Spleen (tissue), 11 donors: ENCODE measurements around the gene CTBP1. TPM values are rescaled to one million over a fixed set of nuclear protein-coding genes. Genes with fewer than 3 reads are reported as not detected.
A peak's percentile ranks its signal among the peaks of the same experiment; 100 is the strongest.

Experiments used
- DNase-seq: peaks from one replicate; pipeline ENCODE4 v3.0.0-alpha.2; 2020
- H3K27ac ChIP-seq, 8 donors: fragments of 200-600 bp; sonication (generic) in 7 of 8; 1 replicate in 4 of 8; 2 replicates in 4 of 8; pipeline versions ENCODE4 v1.5.0 to v1.8.0; 2016 to 2021; ENCODE audit warnings: inconsistent platforms in 4 of 8, mild to moderate bottlenecking in 4 of 8, moderate library complexity in 1 of 8
- H3K27me3 ChIP-seq, 7 donors: fragments of 200-600 bp; sonication (generic) in 6 of 7; replicated peaks in 1 of 7; 1 replicate in 4 of 7; 2 replicates in 3 of 7; pipeline versions ENCODE4 v1.5.0 to v1.8.0; 2016 to 2021; ENCODE audit warnings: inconsistent platforms in 3 of 7, mild to moderate bottlenecking in 1 of 7
- H3K36me3 ChIP-seq, 6 donors: fragments of 200-600 bp; sonication (generic) in 5 of 6; 1 replicate in 4 of 6; 2 replicates in 2 of 6; pipeline versions ENCODE4 v1.5.0 to v1.8.0; 2016 to 2021; ENCODE audit warnings: inconsistent platforms in 2 of 6
- H3K4me1 ChIP-seq, 6 donors: fragments of 200-600 bp; sonication (generic) in 5 of 6; 1 replicate in 3 of 6; 2 replicates in 3 of 6; pipeline versions ENCODE4 v1.5.0 to v1.8.0; 2016 to 2021; ENCODE audit warnings: inconsistent platforms in 3 of 6
- H3K4me3 ChIP-seq, 8 donors: fragments of 200-600 bp; sonication (generic) in 7 of 8; 1 replicate in 4 of 8; 2 replicates in 4 of 8; pipeline versions ENCODE4 v1.5.0 to v1.8.0; 2016 to 2021; ENCODE audit warnings: inconsistent platforms in 4 of 8, mild to moderate bottlenecking in 4 of 8, moderate library complexity in 2 of 8
- H3K9me3 ChIP-seq, 8 donors: fragments of 200-600 bp; sonication (generic) in 7 of 8; 1 replicate in 4 of 8; 2 replicates in 4 of 8; pipeline versions ENCODE4 v1.5.0 to v1.8.0; 2016 to 2021; ENCODE audit warnings: inconsistent platforms in 4 of 8
- POLR2A ChIP-seq, 3 donors: fragments of 450-650 bp; IDR thresholded peaks; one replicate each; pipeline ENCODE4 v1.5.1; 2017; ENCODE audit warnings: antibody characterized with exemption in 3 of 3, mild to moderate bottlenecking in 1 of 3
- POLR2AphosphoS5 ChIP-seq, 3 donors: sonication (generic); formaldehyde crosslinking; IDR thresholded peaks; one replicate each; pipeline ENCODE4 v1.5.1; 2017; ENCODE audit warnings: antibody characterized with exemption in 3 of 3
- WGBS, 5 donors: extraction: QIAGEN DNeasy Blood & Tissue Kit in 3 of 5; methylation state at CpG; one replicate each; pipeline versions ENCODE4 v1.1.5 to v1.1.7; 2013 to 2018; 5-methylcytosine and 5-hydroxymethylcytosine counted together
- intact Hi-C: fragments of 100-400 bp; cut with DNase I; formaldehyde crosslinking; loops from one replicate; pipeline ENCODE4 v1.15.0; 2023; ENCODE audit warnings: low total_unique reads
- polyA plus RNA-seq, 3 donors: library from polyadenylated mRNA; stranded (reverse); fragments of 200-250 nt; gene quantifications; one replicate each; pipeline ENCODE4 v1.2.1, GENCODE V29; 2013
- total RNA-seq, 7 donors: library from RNA; depleted of rRNA in 3 of 7; stranded (reverse); fragments of >200 nt in 3 of 7; fragmentation: NEBNext Ultra II Directional in 4 of 7; extraction: Animal tissue kit (Norgen Biotek cat#: 25700) in 4 of 7; gene quantifications; one replicate each; pipeline versions ENCODE4 v1.1.0 to v1.2.1, GENCODE V29; 2016 to 2021
- TF ChIP-seq, protein P1 (sequence below), 11 experiments: fragments of 200-600 bp in 7 of 11; fragments of 450-650 bp in 4 of 11; sonication (generic) in 4 of 11; IDR thresholded peaks in 8 of 11; conservative IDR thresholded peaks in 3 of 11; 1 replicate in 7 of 11; 2 replicates in 4 of 11; pipeline versions ENCODE4 v1.4.0 to v1.8.0; 2016 to 2021; ENCODE audit warnings: antibody characterized with exemption in 11 of 11, inconsistent platforms in 4 of 11, mild to moderate bottlenecking in 1 of 11
- donor health status: healthy with polysubstance abuse.
- donor health status: DM: no; HTN: no; CAD: no; lungs with moderate emphysema.
- donor health status: DM: no; HTN: no; CAD: no.
- donor health status: Bipolar disorder and iron deficiency.
- donor health status: healthy.
- donor health status: DM: no; HTN: no; CAD: no.
- donor health status: DM: yes; HTN: yes; CAD: no.

CTBP1 gene
- total and polyA plus RNA-seq, 10 donors, result 101 to 226 (median 187) TPM

DNA sequence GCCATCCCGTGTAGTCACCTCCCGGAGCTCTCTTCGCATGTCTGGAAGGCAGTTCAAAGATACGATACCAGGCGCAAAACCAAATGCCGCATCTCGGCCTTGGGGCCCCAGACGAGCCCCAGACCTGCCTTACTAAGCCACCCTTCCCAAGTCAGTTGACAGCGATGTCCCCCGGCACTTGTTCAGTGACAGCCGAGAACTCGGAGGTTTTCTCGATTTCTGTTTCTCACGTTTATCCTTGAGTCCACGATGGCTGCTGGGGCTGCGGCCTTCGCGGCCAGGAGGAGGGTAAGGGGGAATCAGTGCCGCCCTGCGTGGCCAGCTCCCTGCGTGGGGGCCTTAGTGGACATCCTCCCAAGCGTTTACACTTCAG lies 48.1 kb upstream of the CTBP1 start:
- TF ChIP-seq POLR2AphosphoS5 (IDR thresholded peaks at IDR 0.05), result no peak
- peaks cover 0 to 75% (median 41%) of the 10 kb centered on the region in 6 donors for H3K36me3 ChIP-seq
- H3K4me1 ChIP-seq, result peaks cover 23 to 96% (median 74%) of the 10 kb centered on the region in 6 donors
- no peak overlapping the region for H3K4me3 ChIP-seq
- H3K9me3 ChIP-seq, result no peaks in the 10 kb centered on the region
- 80 to 94% (median 89%) methylated on average over 22 of the region's 22 CpGs for WGBS, 5 donors
- DNase-seq, result peak; percentile 66
- no peaks in the 10 kb centered on the region for H3K27me3 ChIP-seq
- H3K27ac ChIP-seq, result peak overlapping the region in 2 of 8 donors; percentile 93 to 95
- intact Hi-C loops, result loop anchor here (10.0 kb wide), 1 partner anchor 48 kb away; the partner anchor contains the start of gene UVSSA

DNA sequence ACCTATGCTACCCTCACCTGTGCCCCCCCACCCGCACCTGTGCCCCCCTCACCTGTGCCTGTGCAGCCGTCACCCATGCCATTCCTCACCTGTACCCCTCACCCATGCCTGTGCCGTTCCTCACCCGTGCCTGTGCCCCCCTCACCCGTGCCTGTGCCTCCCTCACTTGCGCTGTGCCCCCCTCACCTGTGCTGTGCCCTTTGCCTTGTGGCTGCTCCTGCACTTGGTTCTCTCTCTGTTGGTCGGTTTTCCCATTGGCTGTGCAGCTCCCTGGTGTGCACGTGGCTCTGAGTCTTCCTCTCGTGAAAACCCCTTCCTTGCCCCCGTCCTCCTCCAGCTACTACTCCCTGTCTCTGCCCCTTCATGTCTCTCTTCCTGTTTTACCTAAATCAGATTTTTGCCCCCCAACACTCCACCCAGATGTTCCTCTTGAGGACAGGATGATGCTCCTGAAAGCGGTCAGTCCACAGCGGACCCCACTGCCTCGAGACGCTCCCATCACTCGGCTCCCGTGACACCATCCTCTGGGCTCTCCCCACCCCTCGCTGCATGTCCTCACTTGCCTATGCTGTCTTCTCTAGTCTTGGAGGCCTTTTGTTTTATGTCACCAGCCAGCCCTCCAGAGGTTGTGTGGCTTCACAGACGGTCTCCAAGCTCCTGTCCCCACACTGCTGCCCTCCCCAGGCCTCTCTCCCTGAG lies 47.5 kb upstream of the CTBP1 start:
- peak overlapping the region in 2 of 8 donors; percentile 93 to 95 for H3K27ac ChIP-seq
- peak; percentile 74 for DNase-seq
- H3K4me1 ChIP-seq, result peaks cover 29 to 96% (median 76%) of the 10 kb centered on the region in 6 donors
- no peak overlapping the region for H3K4me3 ChIP-seq
- peaks cover 0 to 70% (median 41%) of the 10 kb centered on the region in 6 donors for H3K36me3 ChIP-seq
- H3K9me3 ChIP-seq, result no peaks in the 10 kb centered on the region
- TF ChIP-seq, protein P1, sequence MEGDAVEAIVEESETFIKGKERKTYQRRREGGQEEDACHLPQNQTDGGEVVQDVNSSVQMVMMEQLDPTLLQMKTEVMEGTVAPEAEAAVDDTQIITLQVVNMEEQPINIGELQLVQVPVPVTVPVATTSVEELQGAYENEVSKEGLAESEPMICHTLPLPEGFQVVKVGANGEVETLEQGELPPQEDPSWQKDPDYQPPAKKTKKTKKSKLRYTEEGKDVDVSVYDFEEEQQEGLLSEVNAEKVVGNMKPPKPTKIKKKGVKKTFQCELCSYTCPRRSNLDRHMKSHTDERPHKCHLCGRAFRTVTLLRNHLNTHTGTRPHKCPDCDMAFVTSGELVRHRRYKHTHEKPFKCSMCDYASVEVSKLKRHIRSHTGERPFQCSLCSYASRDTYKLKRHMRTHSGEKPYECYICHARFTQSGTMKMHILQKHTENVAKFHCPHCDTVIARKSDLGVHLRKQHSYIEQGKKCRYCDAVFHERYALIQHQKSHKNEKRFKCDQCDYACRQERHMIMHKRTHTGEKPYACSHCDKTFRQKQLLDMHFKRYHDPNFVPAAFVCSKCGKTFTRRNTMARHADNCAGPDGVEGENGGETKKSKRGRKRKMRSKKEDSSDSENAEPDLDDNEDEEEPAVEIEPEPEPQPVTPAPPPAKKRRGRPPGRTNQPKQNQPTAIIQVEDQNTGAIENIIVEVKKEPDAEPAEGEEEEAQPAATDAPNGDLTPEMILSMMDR (IDR thresholded peaks at IDR 0.05 in 8 of 11, conservative IDR thresholded peaks at IDR 0.05 in 3 of 11), result no peak
- TF ChIP-seq POLR2AphosphoS5 (IDR thresholded peaks at IDR 0.05) (no peak), POLR2A (IDR thresholded peaks at IDR 0.05) (no peak)
- intact Hi-C loops, result loop anchor here (10.0 kb wide), 1 partner anchor 48 kb away; the partner anchor contains the start of gene UVSSA
- 79 to 94% (median 91%) methylated on average over 17 to 18 of the region's 18 CpGs for WGBS, 5 donors
- H3K27me3 ChIP-seq, result no peaks in the 10 kb centered on the region

DNA sequence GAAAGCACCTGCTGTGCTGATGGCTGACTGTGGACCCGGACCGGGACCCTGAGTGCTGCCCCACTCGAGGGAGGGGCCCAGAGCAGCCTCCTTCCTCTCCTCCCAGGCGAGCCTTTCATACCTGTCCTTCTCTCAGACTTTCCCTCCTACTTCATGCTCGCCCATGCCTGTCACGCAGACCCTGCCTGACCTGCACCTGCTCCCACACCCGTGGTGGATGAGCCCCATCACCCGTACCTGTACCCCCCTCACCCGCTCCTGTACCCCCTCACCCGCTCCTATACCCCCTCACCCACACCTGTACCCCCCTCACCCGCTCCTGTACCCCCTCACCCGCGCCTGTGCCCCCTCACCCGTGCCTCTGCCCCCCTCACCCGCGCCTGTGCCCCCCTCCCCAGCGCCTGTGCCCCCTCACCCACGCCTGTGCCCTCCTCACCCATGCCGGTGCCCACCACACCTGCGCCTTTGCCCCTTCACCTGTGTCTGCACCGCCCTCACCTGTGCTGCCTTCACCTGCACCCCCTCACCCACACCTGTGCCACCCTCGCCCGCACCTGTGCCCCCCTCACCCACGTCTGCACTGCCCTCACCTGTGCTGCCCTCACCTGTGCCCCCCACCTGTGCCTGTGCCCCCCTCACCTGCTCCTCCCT lies 46.6 kb upstream of the CTBP1 start:
- no peaks in the 10 kb centered on the region for H3K27me3 ChIP-seq
- peak overlapping the region in 3 of 8 donors; percentile 54 to 94 (median 74) for H3K27ac ChIP-seq
- peak; percentile 54 for DNase-seq
- intact Hi-C loops, result loop anchor here (10.0 kb wide), 1 partner anchor 49 kb away; the partner anchor contains the start of gene UVSSA
- 72 to 91% (median 87%) methylated on average over 20 to 24 of the region's 24 CpGs for WGBS, 5 donors
- H3K4me1 ChIP-seq, result peaks cover 38 to 96% (median 79%) of the 10 kb centered on the region in 6 donors
- H3K4me3 ChIP-seq, result no peak overlapping the region
- H3K9me3 ChIP-seq, result no peaks in the 10 kb centered on the region
- TF ChIP-seq POLR2A (IDR thresholded peaks at IDR 0.05) (no peak), POLR2AphosphoS5 (IDR thresholded peaks at IDR 0.05) (peak in 1 of 3 donors; percentile 1)
- peaks cover 0 to 61% (median 35%) of the 10 kb centered on the region in 6 donors for H3K36me3 ChIP-seq

DNA sequence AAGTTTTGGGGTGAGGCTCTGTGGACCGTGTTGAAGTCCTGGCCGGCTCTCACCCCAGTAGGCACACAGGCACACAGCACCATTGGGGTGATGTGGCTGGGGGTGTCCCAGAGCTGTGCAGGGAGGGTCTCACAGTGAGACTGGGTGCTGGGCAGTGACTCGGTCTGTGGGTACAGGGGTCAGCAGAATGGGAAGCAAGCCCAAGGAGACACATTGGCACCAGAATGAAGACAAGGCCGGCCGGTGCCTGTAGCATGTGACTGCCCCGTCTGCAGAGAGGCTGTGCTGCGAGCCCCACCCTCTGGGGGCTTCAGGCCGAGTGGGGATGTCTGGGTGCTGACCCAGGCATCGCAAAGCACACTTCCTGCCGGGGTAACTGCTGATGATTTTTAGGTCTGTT lies 46.0 kb upstream of the CTBP1 start:
- DNase-seq, result peak; percentile 76
- WGBS, 5 donors, result 44 to 57% (median 48%) methylated on average over 10 of the region's 10 CpGs
- intact Hi-C loops, result loop anchor here (10.0 kb wide), 1 partner anchor 50 kb away; the partner anchor contains the start of gene UVSSA
- peak overlapping the region in 3 of 8 donors; percentile 54 to 94 (median 74) for H3K27ac ChIP-seq
- H3K36me3 ChIP-seq, result peaks cover 0 to 54% (median 30%) of the 10 kb centered on the region in 6 donors
- H3K4me3 ChIP-seq, result no peak overlapping the region
- peaks cover 39 to 95% (median 76%) of the 10 kb centered on the region in 6 donors for H3K4me1 ChIP-seq
- TF ChIP-seq POLR2AphosphoS5 (IDR thresholded peaks at IDR 0.05) (peak in 1 of 3 donors; percentile 37), POLR2A (IDR thresholded peaks at IDR 0.05) (no peak)
- no peaks in the 10 kb centered on the region for H3K27me3 ChIP-seq
- H3K9me3 ChIP-seq, result no peaks in the 10 kb centered on the region

DNA sequence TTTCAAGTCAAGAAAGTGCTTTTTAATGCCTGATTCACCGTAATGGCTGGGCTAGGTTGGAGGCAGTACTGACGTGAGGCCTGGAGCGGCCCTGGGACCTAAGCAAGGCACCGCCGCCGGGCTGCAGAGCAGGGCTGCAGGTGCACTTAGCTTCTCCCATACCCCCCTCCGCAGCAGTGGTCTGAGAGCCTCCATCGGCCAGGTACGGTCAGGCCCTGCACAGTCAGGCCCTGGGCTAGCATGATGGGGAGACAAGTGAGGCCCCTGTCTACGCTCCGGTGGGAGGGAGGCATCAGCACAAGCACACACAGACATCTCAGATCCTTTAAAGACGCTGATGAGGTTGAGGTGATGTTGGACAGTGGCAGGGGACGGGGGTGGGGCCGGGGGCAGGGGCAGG lies 45.5 kb upstream of the CTBP1 start:
- H3K4me3 ChIP-seq, result no peak overlapping the region
- 71 to 97% (median 90%) methylated on average over 13 to 14 of the region's 14 CpGs for WGBS, 5 donors
- TF ChIP-seq POLR2AphosphoS5 (IDR thresholded peaks at IDR 0.05) (no peak), POLR2A (IDR thresholded peaks at IDR 0.05) (no peak)
- TF ChIP-seq, protein P1 (IDR thresholded peaks at IDR 0.05 in 8 of 11, conservative IDR thresholded peaks at IDR 0.05 in 3 of 11), result no peak
- intact Hi-C loops, result loop anchor here (10.0 kb wide), 1 partner anchor 50 kb away; the partner anchor contains the start of gene UVSSA
- DNase-seq, result peak; percentile 72
- H3K27me3 ChIP-seq, result no peaks in the 10 kb centered on the region
- peak overlapping the region in 4 of 8 donors; percentile 39 to 94 (median 64) for H3K27ac ChIP-seq
- H3K4me1 ChIP-seq, result peaks cover 39 to 90% (median 71%) of the 10 kb centered on the region in 6 donors
- H3K9me3 ChIP-seq, result no peaks in the 10 kb centered on the region
- peaks cover 0 to 50% (median 27%) of the 10 kb centered on the region in 6 donors for H3K36me3 ChIP-seq
